Measurements from ENCODE around the gene KRTAP4-6. TPM values are rescaled to one million over a fixed set of nuclear protein-coding genes. Genes with fewer than 3 reads are reported as not detected.
"Not testable (repeated sequence)": the region's sequence is repeated elsewhere in the genome, so short reads cannot be mapped to it uniquely, and the experiment has no call there.

KRTAP4-6 gene
- polyA plus RNA-seq, 1 experiment, result not detected

- Histone ChIP-seq H3K27ac (ENCODE audit: low read depth, low read length) (no peak overlapping the region), H3K9me3 (ENCODE audit: control insufficient read depth, insufficient read depth, low read length) (no peaks in the 10 kb centered on the region), H3K27me3 (ENCODE audit: control insufficient read depth, insufficient read depth, low read length) (no peaks in the 10 kb centered on the region), H3K4me3 (ENCODE audit: low read depth, low read length) (no peak overlapping the region)
- DNase-seq (ENCODE audit: low read depth, low spot score), result no peak
- CTCF ChIA-PET, result no interaction called here
- TF ChIP-seq CTCF (IDR thresholded peaks at IDR 0.05; ENCODE audit: low read depth, low read length), result no peak
- POLR2A ChIA-PET, result no interaction called here
Measured at GRCh38 chr17:41153856-41154255, 13.5 kb upstream of the KRTAP4-6 start.

GRCh38 chr17:41151525-41151924 lies 11.2 kb upstream of the KRTAP4-6 start:
- ChIA-PET POLR2A (no interaction called here), CTCF (no interaction called here)
- DNase-seq (ENCODE audit: low read depth, low spot score), result no peak
- Histone ChIP-seq H3K27me3 (ENCODE audit: control insufficient read depth, insufficient read depth, low read length) (no peaks in the 10 kb centered on the region), H3K4me3 (ENCODE audit: low read depth, low read length) (no peak overlapping the region), H3K27ac (ENCODE audit: low read depth, low read length) (no peak overlapping the region), H3K9me3 (ENCODE audit: control insufficient read depth, insufficient read depth, low read length) (no peaks in the 10 kb centered on the region)
- TF ChIP-seq CTCF (IDR thresholded peaks at IDR 0.05; ENCODE audit: low read depth, low read length), result no peak

- no peaks in the 10 kb centered on the region for H3K9me3 ChIP-seq (ENCODE audit: control insufficient read depth, insufficient read depth, low read length)
- no peak overlapping the region for H3K27ac ChIP-seq (ENCODE audit: low read depth, low read length)
- no peaks in the 10 kb centered on the region for H3K27me3 ChIP-seq (ENCODE audit: control insufficient read depth, insufficient read depth, low read length)
- no peak for TF ChIP-seq CTCF (IDR thresholded peaks at IDR 0.05; ENCODE audit: low read depth, low read length)
- no peak overlapping the region for H3K4me3 ChIP-seq (ENCODE audit: low read depth, low read length)
- no peak for DNase-seq (ENCODE audit: low read depth, low spot score)
- ChIA-PET POLR2A (no interaction called here), CTCF (no interaction called here)
Measured at GRCh38 chr17:41150026-41150425, 9.7 kb upstream of the KRTAP4-6 start.

GRCh38 chr17:41149652-41149985 lies 9.3 kb upstream of the KRTAP4-6 start, which contains the start of gene KRTAP4-5:
Gene KRTAP4-5, minus strand, starts transcription at chr17:41149825. Its CDS starts 58 bp downstream, at chr17:41149767.
- CTCF ChIA-PET, result no interaction called here
- H3K27me3 ChIP-seq (ENCODE audit: control insufficient read depth, insufficient read depth, low read length), result no peaks in the 10 kb centered on the region
- no peak for TF ChIP-seq CTCF (IDR thresholded peaks at IDR 0.05; ENCODE audit: low read depth, low read length)
- H3K4me3 ChIP-seq (ENCODE audit: low read depth, low read length), result no peak within 1 kb of the TSS
- no peak for DNase-seq (ENCODE audit: low read depth, low spot score)
- no peak within 1 kb of the TSS for H3K27ac ChIP-seq (ENCODE audit: low read depth, low read length)
- POLR2A ChIA-PET, result no interaction called here
- no peaks in the 10 kb centered on the region for H3K9me3 ChIP-seq (ENCODE audit: control insufficient read depth, insufficient read depth, low read length)

- H3K4me3 ChIP-seq (ENCODE audit: low read depth, low read length); POLR2A ChIA-PET; CTCF ChIA-PET; H3K9me3 ChIP-seq (ENCODE audit: control insufficient read depth, insufficient read depth, low read length); DNase-seq (ENCODE audit: low read depth, low spot score); H3K27ac ChIP-seq (ENCODE audit: low read depth, low read length); H3K27me3 ChIP-seq (ENCODE audit: control insufficient read depth, insufficient read depth, low read length): not testable (repeated sequence)
Measured at GRCh38 chr17:41148971-41149651, 8.8 kb upstream of the KRTAP4-6 start.

Measured in AG04450 (cell line).